Stimulated activated naive CD4-positive, alpha-beta T cell (primary cell): ENCODE measurements around the gene RAB37.

ENCODE experiments used
- DNase-seq, 6 experiments: peaks; one replicate each; lab custom pipeline; 2025; lab: John Stamatoyannopoulos, UW

The RAB37 gene

DNA sequence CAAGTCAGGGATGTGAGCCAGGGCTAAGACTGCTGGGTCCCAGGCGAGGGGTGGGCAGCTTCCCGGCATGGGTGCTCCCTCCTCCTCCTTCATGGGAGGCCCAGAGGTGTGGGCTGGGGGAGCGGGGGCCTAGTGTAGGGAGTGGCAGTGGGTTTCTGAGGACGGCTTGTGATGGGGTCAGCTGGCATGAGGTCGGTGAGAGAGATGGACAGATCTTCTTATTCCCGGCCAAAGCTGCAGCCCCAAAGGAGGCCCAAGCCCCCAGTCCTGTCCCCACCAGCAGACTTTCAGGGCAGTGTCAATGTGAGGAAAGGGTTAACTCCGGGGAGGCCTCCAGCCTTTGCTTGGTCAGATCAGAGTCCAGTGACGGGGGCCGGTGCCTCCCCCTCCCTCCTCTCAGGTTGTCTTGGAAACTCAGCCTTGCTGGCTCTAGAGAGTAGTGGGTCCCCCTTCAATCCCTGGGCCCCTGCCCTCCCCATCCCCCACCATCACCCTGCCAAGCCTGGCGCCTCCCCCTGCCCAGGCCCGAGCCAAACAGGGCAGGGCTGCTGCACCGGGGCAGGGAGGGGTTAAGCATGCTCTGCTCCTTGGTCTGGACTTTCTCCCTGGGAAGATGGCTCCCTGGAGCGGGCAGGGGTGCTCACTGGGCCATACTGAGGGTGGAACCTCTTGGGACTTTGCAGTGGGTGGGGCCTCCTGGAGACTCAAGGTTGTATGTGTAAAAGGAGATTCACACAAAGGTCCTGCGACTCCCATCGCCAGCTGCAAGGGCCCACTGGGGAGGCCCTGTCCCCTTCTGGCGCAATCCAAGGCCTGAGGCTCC, 26.7 kb downstream of the RAB37 start:
- DNase-seq = no peak

DNA sequence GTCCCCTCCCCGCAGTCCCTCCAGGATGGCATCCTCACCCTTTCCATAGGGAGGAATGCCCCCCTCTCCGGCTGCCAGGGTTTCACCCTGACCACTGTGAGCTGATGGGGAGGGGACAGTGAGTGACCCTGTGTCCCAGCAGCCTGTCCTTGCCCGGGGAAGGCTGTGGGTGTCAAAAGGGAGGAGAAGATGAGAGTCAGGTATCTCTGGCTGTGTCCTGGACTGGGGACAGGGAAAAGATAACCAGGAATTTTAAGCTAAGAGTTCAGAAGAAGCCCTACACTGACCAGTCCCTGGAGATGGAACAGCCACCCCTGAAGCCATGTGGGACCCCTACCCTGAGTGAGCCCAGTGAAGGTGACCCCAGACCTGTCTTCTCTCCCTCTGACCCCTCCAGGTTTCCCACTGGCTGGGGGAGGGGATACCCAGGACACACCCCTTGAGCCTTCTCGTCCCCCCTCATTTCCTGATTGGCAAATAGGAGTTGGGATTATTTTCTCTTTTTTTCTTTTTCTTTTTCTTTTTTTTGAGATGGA, 27.8 kb downstream of the RAB37 start:
- no peak for DNase-seq

DNA sequence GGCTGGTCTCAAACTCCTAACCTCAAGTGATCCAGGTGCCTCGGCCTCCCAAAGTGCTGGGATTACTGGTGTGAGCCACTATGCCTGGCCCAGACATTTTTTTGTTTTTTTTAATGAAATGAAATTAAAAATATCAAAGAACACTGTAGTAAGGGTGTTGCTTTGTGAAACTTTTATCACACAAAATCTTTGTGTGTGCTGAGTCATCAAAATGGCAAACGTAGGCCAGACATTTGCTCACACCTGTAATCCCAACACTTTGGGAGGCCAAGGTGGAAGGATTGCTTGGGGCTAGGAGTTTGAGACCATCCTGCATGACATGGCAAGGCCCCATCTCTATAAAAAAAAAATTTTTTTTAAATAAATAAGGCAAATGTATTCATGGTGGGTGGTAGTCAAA, 29.4 kb downstream of the RAB37 start:
- no peak for DNase-seq

DNA sequence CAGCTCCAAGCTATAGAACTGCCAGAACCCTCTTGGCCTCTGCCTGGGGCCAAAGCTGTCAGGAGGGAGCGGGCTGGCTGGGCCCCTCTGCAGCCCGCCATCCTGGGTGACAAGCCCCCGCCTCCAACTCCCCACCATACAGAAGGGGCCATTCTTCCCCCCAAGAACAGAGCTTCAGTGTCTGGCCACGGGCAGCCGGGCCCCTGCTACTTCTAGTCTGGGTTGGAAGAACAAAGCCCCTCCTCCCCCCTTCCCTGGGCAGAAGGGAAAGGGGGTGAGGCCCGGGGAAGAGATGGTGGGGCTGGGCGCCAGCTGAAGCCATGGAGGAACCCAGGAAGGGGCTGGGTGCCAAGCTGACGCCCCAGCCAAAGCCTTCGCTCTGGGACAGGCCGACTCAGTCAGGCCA, 30.1 kb downstream of the RAB37 start:
- no peak for DNase-seq

DNA sequence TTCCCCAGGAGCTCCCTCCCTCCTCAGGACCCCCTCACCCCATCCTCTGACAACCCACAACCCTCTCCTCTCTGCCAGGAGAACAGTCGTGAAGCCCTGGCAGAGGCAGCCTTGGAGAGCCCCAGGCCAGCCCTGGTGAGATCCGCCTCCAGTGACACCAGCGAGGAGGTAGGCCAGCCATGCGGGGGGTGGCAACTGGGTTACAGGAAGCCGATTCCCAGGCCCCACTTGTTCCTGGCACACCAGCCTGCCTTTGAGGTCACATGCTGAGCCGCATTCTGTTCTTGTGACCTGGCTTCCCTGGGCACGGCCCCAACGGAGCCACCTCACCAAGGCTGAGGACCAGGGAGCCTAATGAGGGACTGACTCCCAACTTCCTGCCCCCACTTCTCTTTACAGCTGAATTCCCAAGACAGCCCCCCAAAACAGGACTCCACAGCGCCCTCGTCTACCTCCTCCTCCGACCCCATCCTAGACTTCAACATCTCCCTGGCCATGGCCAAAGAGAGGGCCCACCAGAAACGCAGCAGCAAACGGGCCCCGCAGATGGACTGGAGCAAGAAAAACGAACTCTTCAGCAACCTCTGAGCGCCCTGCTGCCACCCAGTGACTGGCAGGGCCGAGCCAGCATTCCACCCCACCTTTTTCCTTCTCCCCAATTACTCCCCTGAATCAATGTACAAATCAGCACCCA, 31.2 kb downstream of the RAB37 start:
- DNase-seq = no peak

DNA sequence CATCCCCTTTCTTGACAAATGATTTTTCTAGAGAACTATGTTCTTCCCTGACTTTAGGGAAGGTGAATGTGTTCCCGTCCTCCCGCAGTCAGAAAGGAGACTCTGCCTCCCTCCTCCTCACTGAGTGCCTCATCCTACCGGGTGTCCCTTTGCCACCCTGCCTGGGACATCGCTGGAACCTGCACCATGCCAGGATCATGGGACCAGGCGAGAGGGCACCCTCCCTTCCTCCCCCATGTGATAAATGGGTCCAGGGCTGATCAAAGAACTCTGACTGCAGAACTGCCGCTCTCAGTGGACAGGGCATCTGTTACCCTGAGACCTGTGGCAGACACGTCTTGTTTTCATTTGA, 31.7 kb downstream of the RAB37 start:
- DNase-seq = no peak

DNA sequence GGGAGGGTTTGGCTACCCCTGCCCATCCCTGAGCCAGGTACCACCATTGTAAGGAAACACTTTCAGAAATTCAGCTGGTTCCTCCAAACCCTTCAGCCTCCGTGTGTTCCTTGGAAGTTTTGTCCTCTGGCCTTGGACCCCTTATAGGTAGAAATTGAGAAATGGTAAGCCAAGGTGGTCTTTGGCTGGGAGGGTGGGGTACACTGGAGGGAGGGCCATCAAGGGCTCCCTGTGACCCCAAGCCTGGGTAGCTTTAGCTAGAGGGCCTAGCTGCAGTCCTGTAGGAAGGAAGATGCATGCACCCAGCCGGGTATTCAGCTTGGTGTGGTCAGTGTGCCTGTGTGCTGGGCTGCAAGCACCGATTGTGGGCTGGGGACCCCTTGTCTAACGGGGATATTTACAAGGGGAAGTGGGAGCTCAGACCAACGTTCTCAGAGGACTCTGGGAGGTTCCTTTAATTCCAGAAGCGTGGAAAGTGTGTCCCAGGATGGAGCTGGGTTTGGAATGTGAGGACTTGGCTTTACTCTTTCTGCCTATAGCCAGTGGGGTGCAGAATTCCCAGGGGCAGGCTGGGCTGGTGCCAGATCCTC, 32.3 kb downstream of the RAB37 start:
- no peak for DNase-seq

DNA sequence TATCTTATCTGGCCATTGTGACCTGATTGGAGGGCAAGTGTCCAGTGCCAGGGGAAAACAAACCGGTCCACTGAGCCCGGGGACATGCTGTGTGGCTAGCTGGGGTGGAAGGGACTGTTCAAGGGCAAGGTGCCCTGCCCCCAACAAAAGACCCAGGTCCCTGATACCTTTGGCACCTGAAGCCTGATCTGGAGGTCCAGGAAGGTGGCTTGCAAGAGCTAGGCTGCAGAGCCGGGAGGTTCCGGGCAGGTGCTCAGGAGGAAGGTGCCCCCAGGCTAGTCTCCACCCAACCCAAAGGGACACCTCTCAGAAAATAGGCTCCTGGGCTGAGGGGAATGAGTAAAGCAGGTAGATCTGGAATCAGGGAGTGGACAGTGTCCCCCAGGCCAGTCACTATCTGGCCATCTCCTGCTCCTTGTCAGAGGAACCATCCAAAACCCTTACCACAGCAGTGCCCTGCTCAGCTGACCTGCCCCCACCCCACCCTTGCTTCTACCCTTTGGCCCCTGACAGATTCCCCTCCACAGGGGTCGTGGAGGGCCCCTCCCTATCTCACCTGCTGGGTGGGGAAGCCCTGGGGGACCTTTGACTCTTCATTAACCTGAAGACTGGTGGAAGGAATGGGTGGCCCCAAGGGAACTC, 32.9 kb downstream of the RAB37 start:
- DNase-seq = no peak

DNA sequence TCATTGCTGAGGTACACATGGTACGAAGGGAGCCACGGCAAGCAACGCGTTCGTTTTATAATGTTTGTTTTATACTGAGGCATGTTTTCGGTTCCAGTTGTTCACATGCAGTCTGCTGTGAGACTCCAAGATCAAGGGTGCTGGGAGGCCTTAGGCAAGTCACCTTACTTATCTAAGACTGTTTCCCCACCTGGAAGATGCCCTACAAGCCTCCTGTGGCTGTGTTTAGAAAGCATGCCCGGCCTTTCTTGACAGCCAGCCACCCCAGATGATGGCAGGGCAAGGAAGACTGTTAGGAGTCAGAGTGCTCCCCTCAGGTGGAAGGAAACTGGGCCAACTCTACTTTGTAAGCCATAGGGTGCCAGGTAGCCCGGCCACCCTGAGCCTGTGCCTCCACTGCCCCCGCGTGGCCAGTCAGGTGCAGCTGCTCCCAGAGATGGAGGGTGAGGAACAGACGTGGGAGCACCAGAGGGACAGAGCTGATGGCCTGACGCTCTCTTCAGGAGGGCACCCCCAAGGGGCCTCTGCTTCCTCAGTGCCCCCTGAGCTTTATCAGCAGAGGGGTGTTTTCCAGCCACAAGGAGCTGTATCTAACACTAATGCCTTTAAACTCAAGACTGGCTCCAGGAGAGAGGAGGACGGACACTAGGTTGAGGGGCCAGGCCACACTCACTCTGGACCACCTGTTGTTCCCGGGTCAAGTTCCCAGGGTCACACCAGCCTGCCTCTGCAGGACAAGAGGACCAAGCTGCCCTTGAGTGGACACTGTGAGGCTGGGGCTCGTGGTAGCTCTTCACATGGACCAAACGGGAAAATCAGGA, 33.7 kb downstream of the RAB37 start:
- DNase-seq = peak; percentile 56 to 82 (median 69)

DNA sequence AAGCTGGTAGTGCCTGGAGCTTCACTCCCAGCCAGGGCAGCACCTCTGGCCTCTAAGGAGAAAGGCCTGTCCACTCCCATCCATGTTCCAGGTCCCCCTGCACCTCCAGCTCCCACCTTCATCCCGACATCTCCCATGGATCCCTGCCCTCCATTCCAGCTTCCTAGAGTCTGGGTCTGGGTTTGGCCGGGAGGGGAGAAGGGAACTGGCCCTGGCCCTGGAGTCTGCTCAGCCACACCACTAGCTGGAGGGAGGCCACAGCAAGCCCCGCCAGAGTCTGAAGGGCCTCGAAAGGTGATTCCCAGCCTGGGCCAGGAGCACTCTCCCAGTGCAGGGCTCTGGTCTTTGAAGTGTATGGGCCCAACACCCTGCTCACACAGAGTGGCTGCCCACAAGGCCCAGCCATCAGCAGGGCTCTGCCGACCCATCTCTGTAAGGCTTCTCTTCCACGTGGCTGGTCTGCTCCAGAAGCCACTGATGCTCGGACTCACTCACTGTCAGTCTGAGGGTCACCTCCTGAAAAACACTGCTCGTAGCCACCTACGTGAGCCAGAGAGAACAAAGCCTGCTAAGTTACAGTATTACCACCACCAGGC, 34.4 kb downstream of the RAB37 start:
- no peak for DNase-seq

DNA sequence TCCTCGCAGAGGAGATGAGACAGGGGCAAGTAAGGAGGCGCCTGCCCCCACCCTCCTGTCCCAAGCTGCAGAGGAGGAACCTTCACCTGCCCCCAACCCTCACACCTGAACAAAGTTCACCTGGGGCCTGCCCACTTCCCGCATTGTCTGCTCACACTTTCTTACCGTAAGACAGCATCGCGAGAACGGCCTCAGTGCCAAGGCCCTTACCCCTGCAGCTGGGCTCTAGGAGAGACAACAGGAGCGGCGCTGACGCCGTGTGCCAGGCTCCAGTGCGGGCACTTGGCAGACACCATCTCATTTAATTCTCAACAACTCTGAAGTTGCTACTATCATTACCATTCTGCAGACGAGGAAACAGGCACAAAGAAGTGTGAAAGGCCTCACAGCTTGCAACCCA, 35.0 kb downstream of the RAB37 start:
- no peak for DNase-seq

DNA sequence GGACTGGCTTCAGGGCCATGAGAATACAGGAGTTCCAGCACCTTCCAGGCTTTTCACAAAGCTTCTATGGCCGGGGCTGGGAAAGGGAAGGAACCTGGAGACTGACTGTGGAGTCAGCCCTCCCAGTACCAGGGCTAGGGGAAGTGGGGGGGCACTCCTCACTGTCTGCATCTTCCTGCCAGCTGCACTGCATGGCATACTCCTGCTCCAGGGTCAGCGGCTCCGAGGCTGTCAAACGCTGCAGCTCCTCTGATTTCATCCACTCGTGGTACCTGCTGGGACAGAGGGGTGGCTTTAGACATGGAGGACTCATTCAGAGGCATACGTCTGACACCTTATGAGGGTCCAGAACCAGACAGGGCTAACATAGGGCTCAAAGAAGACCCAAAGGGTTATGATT, 36.4 kb downstream of the RAB37 start:
- DNase-seq = no peak

DNA sequence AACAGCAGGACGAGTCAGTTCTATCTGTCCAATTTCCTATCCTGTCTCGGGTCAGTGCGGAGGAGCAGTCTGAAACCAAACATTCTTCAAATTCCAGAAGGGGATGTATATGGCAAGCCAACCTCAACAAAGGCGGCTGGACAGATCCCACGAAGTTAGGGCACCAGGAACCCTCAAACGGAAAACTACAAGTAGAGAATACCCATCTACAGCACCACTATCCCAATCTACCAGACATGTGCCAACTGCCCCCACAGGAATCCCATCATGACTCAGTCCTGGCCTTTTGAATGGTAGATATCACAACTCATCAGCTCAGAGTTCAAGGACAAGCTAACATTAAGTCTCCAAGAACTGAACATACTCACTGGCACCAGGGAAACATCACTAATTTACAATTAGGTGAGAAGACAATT, 36.8 kb downstream of the RAB37 start:
- no peak for DNase-seq

DNA sequence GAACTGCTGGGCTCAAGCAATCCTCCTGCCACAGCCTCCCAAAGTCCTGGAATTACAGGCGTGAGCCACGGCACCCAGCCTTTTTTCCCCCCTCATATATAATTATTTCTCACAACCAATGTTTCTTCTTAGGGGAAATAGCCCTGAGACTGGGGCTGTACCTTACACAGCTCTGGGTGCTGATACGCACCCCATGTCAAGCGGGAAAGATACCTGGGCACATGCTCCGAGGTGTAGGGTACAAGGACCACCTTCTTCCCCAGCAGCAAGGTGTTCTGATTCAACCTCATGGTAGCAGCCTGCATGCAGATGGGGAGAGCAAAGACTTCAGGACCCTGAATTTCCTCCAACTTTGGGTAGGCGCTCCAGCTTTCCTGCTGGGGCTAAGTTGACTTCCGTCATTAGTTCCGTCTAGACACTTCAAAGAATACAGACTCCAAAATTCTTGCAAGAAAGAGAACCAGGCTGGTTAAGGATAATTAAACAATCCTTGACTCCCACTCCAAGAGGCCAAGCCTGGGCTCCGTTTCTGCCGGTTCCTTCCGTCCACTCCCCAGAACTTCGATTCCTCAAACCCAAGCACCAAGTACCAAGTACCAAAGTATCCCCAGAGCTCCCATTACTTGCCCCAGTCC, 38.5 kb downstream of the RAB37 start:
- no peak for DNase-seq

DNA sequence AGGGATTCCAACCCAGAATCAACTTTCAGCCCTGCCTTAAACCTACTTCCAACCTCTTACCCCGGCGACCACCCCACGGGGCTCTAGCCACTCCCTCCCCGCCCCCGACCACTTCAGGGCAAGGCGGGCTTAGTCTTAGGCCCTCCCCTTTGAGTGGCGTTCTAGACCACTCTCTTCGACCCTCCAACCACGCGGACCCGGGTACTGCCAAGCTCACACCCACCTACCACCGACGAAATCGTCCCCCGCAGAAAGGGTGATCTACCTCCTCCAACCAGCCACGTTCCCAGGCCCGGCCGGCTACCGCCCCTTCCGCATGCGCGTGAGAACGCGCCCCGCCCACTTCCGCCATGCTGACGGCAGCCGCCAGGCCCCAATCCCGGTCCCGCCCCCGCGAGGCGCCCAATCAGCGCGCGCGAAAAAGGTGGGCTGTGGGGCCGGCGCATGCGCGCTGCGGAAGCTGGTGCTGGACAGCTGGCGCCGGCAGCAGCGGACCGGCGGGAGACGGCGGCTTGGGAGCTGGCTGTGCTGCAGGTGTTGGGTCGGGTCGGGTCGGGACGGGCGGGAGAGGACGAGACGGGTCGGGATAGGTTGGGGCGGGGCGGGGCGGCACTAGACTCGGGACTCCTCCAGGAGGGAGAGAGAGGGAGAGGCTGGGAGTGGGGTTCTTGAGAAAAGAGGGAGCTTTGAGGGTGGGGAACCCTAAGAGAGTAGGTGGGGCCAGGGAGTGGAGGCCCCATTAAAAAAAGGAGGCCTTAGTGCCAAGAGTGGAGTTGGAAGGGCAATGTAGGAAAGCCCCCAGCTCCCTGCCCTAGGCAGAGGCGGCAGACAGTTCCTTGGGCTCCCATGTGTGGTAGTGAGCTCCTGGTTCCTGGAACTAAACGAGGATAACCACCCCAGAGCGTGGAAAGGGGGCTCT, 39.2 kb downstream of the RAB37 start, which contains the start of gene NAT9:
TSS of gene NAT9 (minus strand) at position 302 of the 919 bp plus-strand sequence. CDS start 647 bp downstream, outside the sequence.
- peak; percentile 91 to 98 (median 97) for DNase-seq

DNA sequence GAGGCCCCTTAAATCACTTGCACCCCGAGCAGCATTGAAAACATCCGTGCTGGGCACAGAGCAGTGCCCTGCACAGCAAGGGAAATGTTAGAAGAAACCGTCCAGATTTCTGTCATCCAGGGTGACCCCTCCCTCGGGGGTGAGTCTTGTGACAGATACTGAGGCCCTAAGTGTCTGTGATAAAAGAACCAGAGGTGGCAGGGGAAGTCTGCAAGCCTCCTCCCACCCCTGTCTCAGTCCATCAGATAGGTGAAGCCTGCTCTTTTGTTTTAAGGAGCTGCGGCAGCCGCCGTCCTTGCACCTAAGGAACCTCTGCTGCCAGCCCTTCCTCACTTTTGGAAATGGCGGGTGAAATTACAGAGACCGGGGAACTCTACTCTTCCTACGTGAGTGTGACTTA, 39.9 kb downstream of the RAB37 start:
- no peak for DNase-seq

DNA sequence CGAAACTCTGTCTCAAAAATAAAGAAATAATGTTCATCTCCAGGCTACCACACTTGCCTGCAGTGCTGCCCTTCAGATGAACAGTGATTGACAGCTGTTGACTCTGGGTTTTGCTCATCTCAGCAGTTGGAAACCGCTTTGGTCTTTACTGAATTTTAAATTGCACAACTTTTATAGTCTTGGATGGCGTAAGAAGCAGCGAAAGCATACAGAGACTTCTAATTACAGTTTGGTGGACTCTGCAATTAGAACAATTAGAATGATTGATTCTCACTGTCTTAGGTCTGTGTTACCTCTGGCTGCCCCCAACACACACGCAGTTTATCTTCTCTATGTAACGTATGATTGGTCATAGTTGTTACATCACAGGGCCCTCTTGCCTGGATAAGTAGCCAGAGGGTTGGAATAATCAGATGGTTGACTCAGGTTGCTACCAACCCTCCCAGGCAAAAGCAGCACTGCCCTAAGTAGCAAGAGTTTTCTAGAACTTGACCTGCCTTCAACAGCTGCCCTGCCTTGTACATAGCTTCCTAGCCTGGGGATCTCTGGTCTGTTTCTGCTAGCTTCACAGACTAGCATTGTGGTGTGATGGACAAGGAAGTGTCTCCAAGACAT, 41.0 kb downstream of the RAB37 start:
- DNase-seq = no peak

DNA sequence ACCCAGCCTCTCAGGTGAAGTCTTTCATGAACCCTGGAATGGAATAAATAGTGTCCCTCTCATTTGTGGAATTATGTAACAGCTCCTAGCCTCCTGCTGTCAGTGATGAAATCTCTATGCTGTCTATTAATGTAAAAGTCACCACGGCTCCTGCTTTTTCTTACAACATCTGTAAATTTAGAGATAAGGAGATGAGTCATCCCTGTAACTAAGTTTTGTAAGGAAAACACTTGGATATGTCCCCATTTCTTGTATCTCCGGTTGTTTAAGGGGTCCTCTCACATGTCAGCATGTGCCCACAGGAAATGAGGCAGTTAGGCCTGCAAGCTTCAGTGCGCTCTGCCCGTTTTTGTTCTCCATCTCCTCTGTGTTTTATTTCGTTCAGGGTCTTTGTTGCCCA, 41.9 kb downstream of the RAB37 start:
- DNase-seq = no peak

DNA sequence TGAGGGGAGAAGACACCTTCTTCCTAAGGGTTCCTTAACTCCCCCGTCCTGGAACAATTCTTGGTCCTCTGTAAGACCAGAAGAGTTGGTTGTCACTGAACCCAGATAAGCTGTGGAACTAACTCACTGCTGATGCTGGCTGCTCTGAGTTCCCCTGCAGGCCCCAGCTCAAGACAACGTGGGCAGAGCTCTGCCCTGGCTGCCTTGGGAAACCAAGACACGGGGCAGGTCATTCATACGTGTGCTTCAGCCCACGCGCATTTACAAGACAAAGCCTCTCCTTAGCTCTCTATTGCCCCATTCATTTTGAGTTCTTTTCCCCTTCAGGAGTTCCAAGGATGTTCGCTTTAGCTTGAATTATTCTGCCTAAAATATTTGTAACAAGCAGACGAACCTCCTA, 42.4 kb downstream of the RAB37 start:
- no peak for DNase-seq
